GM23338 (cell line): ENCODE results near the gene RCAN3. TPM values are rescaled to one million over a fixed set of nuclear protein-coding genes. Genes with fewer than 3 reads are reported as not detected.

Experiments used
- ATAC-seq: fragments of 200-7000 bp; cut with Tn5 transposase; 3 replicates; pipeline ENCODE4 v1.9.1; 2020
- DNase-seq: peaks from one replicate; pipeline ENCODE4 v3.0.0-alpha.2; 2015; ENCODE audit warnings: low spot score
- H2AFZ ChIP-seq: fragments of 200-600 bp; sonication (generic); 2 replicates; pipeline ENCODE4 v1.8.0; 2016; ENCODE audit warnings: antibody characterized with exemption, mild to moderate bottlenecking, moderate library complexity
- H3F3A ChIP-seq: fragments of 200-600 bp; sonication (generic); replicated peaks from 2 replicates; pipeline ENCODE4 v1.8.0; 2017; ENCODE audit warnings: antibody characterized with exemption, mixed run types, low read depth
- H3K27ac ChIP-seq: fragments of 200-600 bp; sonication (generic); 2 replicates; pipeline ENCODE4 v1.6.1; 2016; ENCODE audit warnings: low read depth
- H3K27me3 ChIP-seq: fragments of 200-600 bp; sonication (generic); 2 replicates; pipeline ENCODE4 v1.8.0; 2016; ENCODE audit warnings: mild to moderate bottlenecking, mixed run types, moderate library complexity; ENCODE audit not compliant: insufficient read depth
- H3K36me3 ChIP-seq: fragments of 200-600 bp; sonication (generic); 2 replicates; pipeline ENCODE4 v1.8.0; 2016; ENCODE audit warnings: mild to moderate bottlenecking; ENCODE audit not compliant: insufficient read depth
- H3K4me1 ChIP-seq: fragments of 200-600 bp; sonication (generic); 2 replicates; pipeline ENCODE4 v1.8.0; 2016; ENCODE audit warnings: mild to moderate bottlenecking, moderate library complexity; ENCODE audit not compliant: insufficient read depth
- H3K4me2 ChIP-seq: fragments of 200-600 bp; sonication (generic); 2 replicates; pipeline ENCODE4 v1.7.1; 2017; ENCODE audit warnings: mixed run types
- H3K4me3 ChIP-seq: fragments of 200-600 bp; sonication (generic); 2 replicates; pipeline ENCODE4 v1.6.1; 2016; ENCODE audit warnings: mixed run types
- H3K79me2 ChIP-seq: fragments of 200-600 bp; sonication (generic); replicated peaks from 2 replicates; pipeline ENCODE4 v1.8.0; 2017; ENCODE audit warnings: mild to moderate bottlenecking; ENCODE audit not compliant: insufficient read depth
- H3K9me2 ChIP-seq: fragments of 200-600 bp; sonication (generic); 2 replicates; pipeline ENCODE4 v1.8.0; 2017; ENCODE audit not compliant: insufficient read depth
- H4K20me1 ChIP-seq: fragments of 200-600 bp; sonication (generic); replicated peaks from 2 replicates; pipeline ENCODE4 v1.8.0; 2017; ENCODE audit warnings: mild to moderate bottlenecking; ENCODE audit not compliant: insufficient read depth
- H3K27ac Mint-ChIP-seq: 2 replicates; pipeline ENCODE4 v1.8.0; 2020; ENCODE audit warnings: inconsistent platforms, mild to moderate bottlenecking, moderate library complexity, mixed read lengths
- H3K27me3 Mint-ChIP-seq: 3 replicates; pipeline ENCODE4 v1.8.0; 2022; ENCODE audit warnings: low read depth, mild to moderate bottlenecking, moderate library complexity, mixed read lengths, inconsistent platforms; ENCODE audit not compliant: insufficient read depth, poor library complexity
- H3K36me3 Mint-ChIP-seq: 3 replicates; pipeline ENCODE4 v1.8.0; 2021; ENCODE audit warnings: low read depth, mild to moderate bottlenecking, inconsistent platforms, moderate library complexity, mixed read lengths
- H3K4me1 Mint-ChIP-seq: 3 replicates; pipeline ENCODE4 v1.8.0; 2020; ENCODE audit warnings: mild to moderate bottlenecking, inconsistent platforms, mixed read lengths
- H3K4me3 Mint-ChIP-seq: 3 replicates; pipeline ENCODE4 v1.8.0; 2021; ENCODE audit warnings: moderate library complexity, mild to moderate bottlenecking, inconsistent platforms, mixed read lengths
- H3K9me3 Mint-ChIP-seq: 3 replicates; pipeline ENCODE4 v1.8.0; 2020; ENCODE audit warnings: moderate library complexity, mild to moderate bottlenecking, inconsistent platforms, mixed read lengths
- CREB1 ChIP-seq: fragments of 250-450 bp; sonication (Bioruptor Pico); IDR thresholded peaks from 2 replicates; pipeline ENCODE4 v1.5.0; 2020; ENCODE audit warnings: low read depth, mild to moderate bottlenecking, moderate library complexity
- EZH2 ChIP-seq: fragments of 200-600 bp; sonication (generic); IDR thresholded peaks from one replicate; pipeline ENCODE4 v1.8.0; 2017; ENCODE audit warnings: antibody characterized with exemption, mild to moderate bottlenecking, low read depth; ENCODE audit not compliant: unreplicated experiment
- JUNB ChIP-seq: IDR thresholded peaks from one replicate; pipeline ENCODE4 v1.6.1; 2016; ENCODE audit warnings: antibody characterized with exemption; ENCODE audit not compliant: unreplicated experiment
- POLR2AphosphoS5 ChIP-seq: IDR thresholded peaks from 2 replicates; pipeline ENCODE4 v1.6.1; 2016; ENCODE audit warnings: antibody characterized with exemption, low read depth
- STAT1 ChIP-seq: IDR thresholded peaks from one replicate; pipeline ENCODE4 v1.6.1; 2016; ENCODE audit warnings: antibody characterized with exemption; ENCODE audit not compliant: unreplicated experiment
- ZNF114 ChIP-seq: fragments of 250-450 bp; sonication (Bioruptor Pico); IDR thresholded peaks from 2 replicates; pipeline ENCODE4 v1.5.0; 2020; ENCODE audit warnings: mild to moderate bottlenecking, moderate library complexity
- ZNF331 ChIP-seq: fragments of 250-450 bp; sonication (Bioruptor Pico); IDR thresholded peaks from 2 replicates; pipeline ENCODE4 v1.5.0; 2020; ENCODE audit warnings: low read depth, mild to moderate bottlenecking, moderate library complexity
- polyA plus RNA-seq: library from polyadenylated mRNA; unstranded; fragments of >200 nt; fragmentation: Nextera tagmentation; extraction: Ambion mirVana; gene quantifications from 2 replicates; pipeline ENCODE4 v1.2.1, GENCODE V29; 2016
- total RNA-seq: library from RNA; depleted of rRNA; stranded (reverse); fragments of >200 nt; shearing (Covaris generic); gene quantifications from 2 replicates; pipeline ENCODE4 v1.2.3, GENCODE V29; 2014
- TF ChIP-seq, protein P1 (sequence below): fragments of 250-450 bp; sonication (Bioruptor Pico); IDR thresholded peaks from 2 replicates; pipeline ENCODE4 v1.5.0; 2020; ENCODE audit warnings: mild to moderate bottlenecking, moderate library complexity
- TF ChIP-seq, protein P2 (sequence below), 2 experiments: fragments of 200-600 bp in 1 of 2; sonication (generic) in 1 of 2; conservative IDR thresholded peaks; 2 replicates each; pipeline versions ENCODE4 v1.5.1 to v1.6.1; 2016 to 2017; ENCODE audit warnings: antibody characterized with exemption in 2 of 2, low read depth in 2 of 2, mild to moderate bottlenecking in 2 of 2, moderate library complexity in 1 of 2
- TF ChIP-seq, protein P3 (sequence below): IDR thresholded peaks from one replicate; pipeline ENCODE4 v1.6.1; 2018; ENCODE audit warnings: antibody characterized with exemption; ENCODE audit not compliant: unreplicated experiment
- TF ChIP-seq, protein P4 (sequence below): IDR thresholded peaks from 2 replicates; pipeline ENCODE4 v1.6.1; 2016; ENCODE audit warnings: antibody characterized with exemption

RCAN3 gene
- total and polyA plus RNA-seq, 2 experiments from 2014 or later: 8.9 to 11.2 TPM

DNA sequence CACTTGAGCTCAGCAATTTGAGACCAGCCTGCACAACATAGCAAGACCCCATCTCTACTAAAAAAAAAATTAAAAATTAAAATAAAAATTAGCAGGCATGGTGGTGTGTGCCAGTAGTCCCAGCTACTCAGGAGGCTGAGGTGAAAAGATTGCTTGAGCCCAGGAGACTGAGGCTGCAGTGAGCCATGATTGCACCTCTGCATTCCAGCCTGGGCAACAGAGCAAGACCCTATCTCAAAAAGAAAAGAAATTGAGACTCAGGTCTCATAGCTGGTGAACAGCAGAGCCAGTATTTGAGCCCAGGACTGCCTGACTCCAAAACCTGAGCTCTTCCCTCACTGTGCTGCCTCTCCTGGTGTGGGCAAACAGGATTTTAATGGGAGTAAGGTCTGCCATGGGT lies 28.4 kb upstream of the RCAN3 start (continued):
- TF ChIP-seq, protein P1, sequence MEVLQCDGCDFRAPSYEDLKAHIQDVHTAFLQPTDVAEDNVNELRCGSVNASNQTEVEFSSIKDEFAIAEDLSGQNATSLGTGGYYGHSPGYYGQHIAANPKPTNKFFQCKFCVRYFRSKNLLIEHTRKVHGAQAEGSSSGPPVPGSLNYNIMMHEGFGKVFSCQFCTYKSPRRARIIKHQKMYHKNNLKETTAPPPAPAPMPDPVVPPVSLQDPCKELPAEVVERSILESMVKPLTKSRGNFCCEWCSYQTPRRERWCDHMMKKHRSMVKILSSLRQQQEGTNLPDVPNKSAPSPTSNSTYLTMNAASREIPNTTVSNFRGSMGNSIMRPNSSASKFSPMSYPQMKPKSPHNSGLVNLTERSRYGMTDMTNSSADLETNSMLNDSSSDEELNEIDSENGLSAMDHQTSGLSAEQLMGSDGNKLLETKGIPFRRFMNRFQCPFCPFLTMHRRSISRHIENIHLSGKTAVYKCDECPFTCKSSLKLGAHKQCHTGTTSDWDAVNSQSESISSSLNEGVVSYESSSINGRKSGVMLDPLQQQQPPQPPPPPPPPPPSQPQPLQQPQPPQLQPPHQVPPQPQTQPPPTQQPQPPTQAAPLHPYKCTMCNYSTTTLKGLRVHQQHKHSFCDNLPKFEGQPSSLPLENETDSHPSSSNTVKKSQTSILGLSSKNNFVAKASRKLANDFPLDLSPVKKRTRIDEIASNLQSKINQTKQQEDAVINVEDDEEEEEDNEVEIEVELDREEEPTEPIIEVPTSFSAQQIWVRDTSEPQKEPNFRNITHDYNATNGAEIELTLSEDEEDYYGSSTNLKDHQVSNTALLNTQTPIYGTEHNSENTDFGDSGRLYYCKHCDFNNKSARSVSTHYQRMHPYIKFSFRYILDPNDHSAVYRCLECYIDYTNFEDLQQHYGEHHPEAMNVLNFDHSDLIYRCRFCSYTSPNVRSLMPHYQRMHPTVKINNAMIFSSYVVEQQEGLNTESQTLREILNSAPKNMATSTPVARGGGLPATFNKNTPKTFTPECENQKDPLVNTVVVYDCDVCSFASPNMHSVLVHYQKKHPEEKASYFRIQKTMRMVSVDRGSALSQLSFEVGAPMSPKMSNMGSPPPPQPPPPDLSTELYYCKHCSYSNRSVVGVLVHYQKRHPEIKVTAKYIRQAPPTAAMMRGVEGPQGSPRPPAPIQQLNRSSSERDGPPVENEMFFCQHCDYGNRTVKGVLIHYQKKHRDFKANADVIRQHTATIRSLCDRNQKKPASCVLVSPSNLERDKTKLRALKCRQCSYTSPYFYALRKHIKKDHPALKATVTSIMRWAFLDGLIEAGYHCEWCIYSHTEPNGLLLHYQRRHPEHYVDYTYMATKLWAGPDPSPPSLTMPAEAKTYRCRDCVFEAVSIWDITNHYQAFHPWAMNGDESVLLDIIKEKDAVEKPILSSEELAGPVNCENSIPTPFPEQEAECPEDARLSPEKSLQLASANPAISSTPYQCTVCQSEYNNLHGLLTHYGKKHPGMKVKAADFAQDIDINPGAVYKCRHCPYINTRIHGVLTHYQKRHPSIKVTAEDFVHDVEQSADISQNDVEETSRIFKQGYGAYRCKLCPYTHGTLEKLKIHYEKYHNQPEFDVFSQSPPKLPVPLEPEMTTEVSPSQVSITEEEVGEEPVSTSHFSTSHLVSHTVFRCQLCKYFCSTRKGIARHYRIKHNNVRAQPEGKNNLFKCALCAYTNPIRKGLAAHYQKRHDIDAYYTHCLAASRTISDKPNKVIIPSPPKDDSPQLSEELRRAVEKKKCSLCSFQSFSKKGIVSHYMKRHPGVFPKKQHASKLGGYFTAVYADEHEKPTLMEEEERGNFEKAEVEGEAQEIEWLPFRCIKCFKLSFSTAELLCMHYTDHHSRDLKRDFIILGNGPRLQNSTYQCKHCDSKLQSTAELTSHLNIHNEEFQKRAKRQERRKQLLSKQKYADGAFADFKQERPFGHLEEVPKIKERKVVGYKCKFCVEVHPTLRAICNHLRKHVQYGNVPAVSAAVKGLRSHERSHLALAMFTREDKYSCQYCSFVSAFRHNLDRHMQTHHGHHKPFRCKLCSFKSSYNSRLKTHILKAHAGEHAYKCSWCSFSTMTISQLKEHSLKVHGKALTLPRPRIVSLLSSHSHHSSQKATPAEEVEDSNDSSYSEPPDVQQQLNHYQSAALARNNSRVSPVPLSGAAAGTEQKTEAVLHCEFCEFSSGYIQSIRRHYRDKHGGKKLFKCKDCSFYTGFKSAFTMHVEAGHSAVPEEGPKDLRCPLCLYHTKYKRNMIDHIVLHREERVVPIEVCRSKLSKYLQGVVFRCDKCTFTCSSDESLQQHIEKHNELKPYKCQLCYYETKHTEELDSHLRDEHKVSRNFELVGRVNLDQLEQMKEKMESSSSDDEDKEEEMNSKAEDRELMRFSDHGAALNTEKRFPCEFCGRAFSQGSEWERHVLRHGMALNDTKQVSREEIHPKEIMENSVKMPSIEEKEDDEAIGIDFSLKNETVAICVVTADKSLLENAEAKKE (CRISPR knock-in tag): no peak
- TF ChIP-seq CREB1: no peak
- TF ChIP-seq STAT1: no peak
- TF ChIP-seq, protein P2, sequence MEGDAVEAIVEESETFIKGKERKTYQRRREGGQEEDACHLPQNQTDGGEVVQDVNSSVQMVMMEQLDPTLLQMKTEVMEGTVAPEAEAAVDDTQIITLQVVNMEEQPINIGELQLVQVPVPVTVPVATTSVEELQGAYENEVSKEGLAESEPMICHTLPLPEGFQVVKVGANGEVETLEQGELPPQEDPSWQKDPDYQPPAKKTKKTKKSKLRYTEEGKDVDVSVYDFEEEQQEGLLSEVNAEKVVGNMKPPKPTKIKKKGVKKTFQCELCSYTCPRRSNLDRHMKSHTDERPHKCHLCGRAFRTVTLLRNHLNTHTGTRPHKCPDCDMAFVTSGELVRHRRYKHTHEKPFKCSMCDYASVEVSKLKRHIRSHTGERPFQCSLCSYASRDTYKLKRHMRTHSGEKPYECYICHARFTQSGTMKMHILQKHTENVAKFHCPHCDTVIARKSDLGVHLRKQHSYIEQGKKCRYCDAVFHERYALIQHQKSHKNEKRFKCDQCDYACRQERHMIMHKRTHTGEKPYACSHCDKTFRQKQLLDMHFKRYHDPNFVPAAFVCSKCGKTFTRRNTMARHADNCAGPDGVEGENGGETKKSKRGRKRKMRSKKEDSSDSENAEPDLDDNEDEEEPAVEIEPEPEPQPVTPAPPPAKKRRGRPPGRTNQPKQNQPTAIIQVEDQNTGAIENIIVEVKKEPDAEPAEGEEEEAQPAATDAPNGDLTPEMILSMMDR (conservative IDR thresholded peaks at IDR 0.05; ENCODE audit: low read depth in 2 of 2): no peak

DNA sequence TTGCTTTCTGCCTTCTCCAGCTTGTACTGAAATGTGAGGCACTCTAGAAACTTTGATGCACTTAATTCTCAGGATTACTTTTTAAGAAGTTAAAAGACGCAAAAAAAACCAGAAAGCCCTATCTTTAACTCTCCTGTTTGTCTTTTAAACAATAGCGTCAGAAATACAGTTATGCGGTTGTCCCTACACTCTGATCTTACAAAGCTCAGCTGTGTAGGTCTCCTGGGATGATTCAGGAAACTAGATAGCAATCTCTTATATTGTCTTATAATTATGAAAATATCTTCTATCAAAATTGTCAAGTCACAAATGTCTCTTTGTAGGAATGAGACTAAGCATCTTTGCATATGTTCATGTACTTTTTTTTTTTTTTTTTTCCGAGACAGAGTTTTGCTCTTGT lies 26.9 kb upstream of the RCAN3 start:
- Histone ChIP-seq H3F3A (no peaks in the 10 kb centered on the region), H3K79me2 (no peaks in the 10 kb centered on the region), H3K27ac (no peak overlapping the region), H3K4me1 (no peaks in the 10 kb centered on the region), H3K4me2 (no peak overlapping the region), H2AFZ (no peak overlapping the region), H3K4me3 (no peak overlapping the region), H4K20me1 (no peaks in the 10 kb centered on the region), H3K36me3 (no peaks in the 10 kb centered on the region), H3K27me3 (no peaks in the 10 kb centered on the region), H3K9me2 (peaks cover 4% of the 10 kb centered on the region; the same call in 1 of the 2 replicates)
- Mint-ChIP-seq H3K4me1 (peaks cover 12% of the 10 kb centered on the region), H3K36me3 (no peaks in the 10 kb centered on the region; the same call in 2 of the 3 replicates), H3K9me3 (no peaks in the 10 kb centered on the region), H3K27me3 (peaks cover 4% of the 10 kb centered on the region), H3K27ac (no peak overlapping the region), H3K4me3 (no peak overlapping the region)
- no peak for DNase-seq
- ATAC-seq: no peak
- TF ChIP-seq POLR2AphosphoS5 (no peak), JUNB (no peak), ZNF114 (CRISPR knock-in tag) (no peak), ZNF331 (CRISPR knock-in tag) (no peak), EZH2 (no peak)
- TF ChIP-seq, protein P2 (conservative IDR thresholded peaks at IDR 0.05; ENCODE audit: low read depth in 2 of 2): no peak
- TF ChIP-seq, protein P3, sequence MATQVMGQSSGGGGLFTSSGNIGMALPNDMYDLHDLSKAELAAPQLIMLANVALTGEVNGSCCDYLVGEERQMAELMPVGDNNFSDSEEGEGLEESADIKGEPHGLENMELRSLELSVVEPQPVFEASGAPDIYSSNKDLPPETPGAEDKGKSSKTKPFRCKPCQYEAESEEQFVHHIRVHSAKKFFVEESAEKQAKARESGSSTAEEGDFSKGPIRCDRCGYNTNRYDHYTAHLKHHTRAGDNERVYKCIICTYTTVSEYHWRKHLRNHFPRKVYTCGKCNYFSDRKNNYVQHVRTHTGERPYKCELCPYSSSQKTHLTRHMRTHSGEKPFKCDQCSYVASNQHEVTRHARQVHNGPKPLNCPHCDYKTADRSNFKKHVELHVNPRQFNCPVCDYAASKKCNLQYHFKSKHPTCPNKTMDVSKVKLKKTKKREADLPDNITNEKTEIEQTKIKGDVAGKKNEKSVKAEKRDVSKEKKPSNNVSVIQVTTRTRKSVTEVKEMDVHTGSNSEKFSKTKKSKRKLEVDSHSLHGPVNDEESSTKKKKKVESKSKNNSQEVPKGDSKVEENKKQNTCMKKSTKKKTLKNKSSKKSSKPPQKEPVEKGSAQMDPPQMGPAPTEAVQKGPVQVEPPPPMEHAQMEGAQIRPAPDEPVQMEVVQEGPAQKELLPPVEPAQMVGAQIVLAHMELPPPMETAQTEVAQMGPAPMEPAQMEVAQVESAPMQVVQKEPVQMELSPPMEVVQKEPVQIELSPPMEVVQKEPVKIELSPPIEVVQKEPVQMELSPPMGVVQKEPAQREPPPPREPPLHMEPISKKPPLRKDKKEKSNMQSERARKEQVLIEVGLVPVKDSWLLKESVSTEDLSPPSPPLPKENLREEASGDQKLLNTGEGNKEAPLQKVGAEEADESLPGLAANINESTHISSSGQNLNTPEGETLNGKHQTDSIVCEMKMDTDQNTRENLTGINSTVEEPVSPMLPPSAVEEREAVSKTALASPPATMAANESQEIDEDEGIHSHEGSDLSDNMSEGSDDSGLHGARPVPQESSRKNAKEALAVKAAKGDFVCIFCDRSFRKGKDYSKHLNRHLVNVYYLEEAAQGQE: no peak
- TF ChIP-seq, protein P4, sequence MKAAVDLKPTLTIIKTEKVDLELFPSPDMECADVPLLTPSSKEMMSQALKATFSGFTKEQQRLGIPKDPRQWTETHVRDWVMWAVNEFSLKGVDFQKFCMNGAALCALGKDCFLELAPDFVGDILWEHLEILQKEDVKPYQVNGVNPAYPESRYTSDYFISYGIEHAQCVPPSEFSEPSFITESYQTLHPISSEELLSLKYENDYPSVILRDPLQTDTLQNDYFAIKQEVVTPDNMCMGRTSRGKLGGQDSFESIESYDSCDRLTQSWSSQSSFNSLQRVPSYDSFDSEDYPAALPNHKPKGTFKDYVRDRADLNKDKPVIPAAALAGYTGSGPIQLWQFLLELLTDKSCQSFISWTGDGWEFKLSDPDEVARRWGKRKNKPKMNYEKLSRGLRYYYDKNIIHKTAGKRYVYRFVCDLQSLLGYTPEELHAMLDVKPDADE: no peak
